Right renal cortex interstitium (tissue), 3 donors: ENCODE results near the gene SLC35A1. TPM values are rescaled to one million over a fixed set of nuclear protein-coding genes. Genes with fewer than 3 reads are reported as not detected.

Experiments used
- DNase-seq, 3 donors: peaks; one replicate each; pipeline ENCODE4 v3.0.0-alpha.2; 2013; ENCODE audit warnings: low read depth in 3 of 3, low spot score in 2 of 3
- polyA plus RNA-seq, 3 donors: library from polyadenylated mRNA; unstranded; fragments of 120-200 nt; gene quantifications; one replicate each; pipeline ENCODE4 v1.2.1, GENCODE V29; 2013; ENCODE audit not compliant: insufficient read length in 3 of 3

The SLC35A1 gene
- polyA plus RNA-seq, 3 donors, result 44.8 to 51.3 (median 47.9) TPM

DNA sequence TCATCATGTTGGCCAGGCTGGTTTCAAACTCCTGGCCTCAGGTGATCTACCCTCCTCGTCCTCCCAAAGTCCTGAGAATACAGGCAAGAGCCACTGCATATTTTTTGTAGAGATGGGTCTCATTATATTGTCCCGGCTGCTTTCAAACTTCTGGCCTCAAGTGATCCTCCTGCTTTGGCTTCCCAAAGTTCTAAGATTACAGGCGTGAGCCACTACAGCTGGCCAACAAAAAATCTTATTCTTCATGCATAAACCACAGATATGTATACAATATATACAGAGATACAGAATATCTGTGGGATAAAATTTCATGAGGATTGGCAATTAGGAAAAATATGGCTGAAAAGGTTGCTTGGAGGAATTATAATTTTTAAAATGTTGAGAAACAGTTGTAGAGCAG lies 49.9 kb downstream of the SLC35A1 start:
- no peak for DNase-seq

DNA sequence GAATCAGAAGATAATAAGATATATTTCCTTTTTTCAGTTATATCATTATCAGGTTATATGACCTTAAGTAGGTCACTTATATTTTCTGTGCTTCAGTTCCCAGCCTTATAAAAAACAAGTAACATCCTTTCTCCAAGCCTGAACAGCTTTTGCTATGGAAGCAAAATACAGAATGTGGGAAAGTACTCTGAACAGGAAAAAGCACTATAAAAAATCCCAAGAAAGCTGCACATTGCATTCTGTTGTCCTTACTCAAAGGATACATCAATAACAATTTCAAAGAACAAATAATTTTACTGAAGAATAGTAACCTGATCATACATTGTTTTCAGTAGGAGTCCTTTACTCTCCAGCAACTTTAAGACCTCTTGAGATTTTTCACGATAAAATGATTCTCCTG lies 56.4 kb downstream of the SLC35A1 start:
- no peak for DNase-seq

- no peak for DNase-seq
Observed at GRCh38 chr6:87534377-87535047, 61.7 kb downstream of the SLC35A1 start.

DNA sequence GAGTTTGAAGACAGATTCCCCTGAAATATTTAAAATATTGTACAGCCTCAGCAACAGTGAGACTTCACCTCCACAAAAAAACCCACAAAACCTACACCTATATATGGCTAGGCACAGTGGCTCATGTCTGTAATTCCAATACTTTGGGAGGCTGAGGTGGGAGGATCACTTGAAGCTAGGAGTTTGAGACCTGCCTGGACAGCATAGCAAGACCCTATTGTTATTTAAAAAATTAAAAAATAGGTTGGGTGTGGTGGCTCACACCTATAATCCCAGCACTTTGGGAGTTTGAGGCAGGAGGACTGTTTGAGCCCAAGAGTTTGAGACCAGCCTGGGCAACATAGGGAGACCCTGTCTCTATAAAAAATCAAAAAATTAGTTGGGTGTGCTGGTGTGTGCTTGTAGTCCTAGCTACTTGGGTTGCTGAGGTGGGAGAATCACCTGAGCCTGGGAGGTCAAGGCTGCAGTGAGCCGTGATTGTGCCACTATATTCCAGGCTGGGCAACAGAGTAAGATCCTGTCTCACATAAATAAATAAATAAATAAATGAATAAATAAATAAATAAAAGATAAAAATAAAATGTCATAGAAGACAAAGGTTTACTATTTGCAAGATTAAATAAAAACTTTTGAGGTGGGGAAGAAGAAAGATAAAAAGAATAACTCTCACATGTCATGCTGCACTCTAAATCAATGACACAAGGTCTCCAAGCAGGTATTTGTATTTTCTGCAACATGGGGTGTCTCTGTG lies 65.9 kb downstream of the SLC35A1 start:
- no peak for DNase-seq

DNA sequence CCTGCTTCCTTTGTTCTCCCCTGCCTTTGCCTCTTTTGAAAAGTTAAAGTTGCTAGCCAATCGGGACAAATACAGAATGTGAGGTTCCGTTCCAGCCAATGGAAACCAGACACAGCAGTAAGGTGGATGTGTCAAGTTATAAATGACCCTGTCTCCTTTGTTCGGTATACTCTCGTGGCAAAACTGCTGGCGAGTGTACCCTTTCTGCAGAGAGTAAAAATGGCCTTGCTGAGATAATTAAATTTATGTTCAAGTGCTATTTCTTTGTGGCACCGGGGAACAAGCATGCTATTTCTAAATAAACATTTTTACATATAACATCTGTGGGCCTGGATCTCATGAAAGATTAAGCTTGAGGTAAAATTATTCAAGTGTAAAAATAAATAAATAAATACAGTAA lies 66.8 kb downstream of the SLC35A1 start:
- no peak for DNase-seq

GRCh38 chr6:87540539-87540938 lies 67.8 kb downstream of the SLC35A1 start:
- no peak for DNase-seq

- DNase-seq, result no peak
Observed at GRCh38 chr6:87541041-87541440, 68.3 kb downstream of the SLC35A1 start.

GRCh38 chr6:87541744-87542143 lies 69.0 kb downstream of the SLC35A1 start:
- no peak for DNase-seq

GRCh38 chr6:87543696-87544473 lies 71.1 kb downstream of the SLC35A1 start:
- DNase-seq, result no peak

- no peak for DNase-seq
Observed at GRCh38 chr6:87544474-87544735, 71.6 kb downstream of the SLC35A1 start.

GRCh38 chr6:87551799-87552198 lies 79.0 kb downstream of the SLC35A1 start:
- no peak for DNase-seq

GRCh38 chr6:87553159-87553765 lies 80.5 kb downstream of the SLC35A1 start:
- no peak for DNase-seq

DNA sequence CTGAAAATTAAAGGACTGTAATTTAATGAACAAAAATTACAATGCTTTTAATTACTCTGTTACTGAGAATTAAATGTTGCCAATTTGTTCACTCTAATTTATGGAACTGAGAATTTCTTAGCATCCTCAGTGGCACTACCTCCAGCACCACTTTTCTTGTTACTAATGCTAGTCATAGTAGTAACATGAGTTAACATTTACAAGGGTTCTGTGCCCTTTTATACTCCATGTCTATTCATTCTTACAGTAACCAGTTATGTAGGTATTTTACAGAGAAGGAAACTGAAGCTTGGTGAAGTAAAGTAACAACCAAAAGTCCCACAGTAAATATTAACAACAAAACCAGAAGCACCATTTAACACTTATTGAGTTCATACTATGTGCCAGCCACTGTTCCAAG lies 82.7 kb downstream of the SLC35A1 start:
- DNase-seq, result no peak

GRCh38 chr6:87558446-87558845 lies 85.7 kb downstream of the SLC35A1 start:
- DNase-seq, result no peak

DNA sequence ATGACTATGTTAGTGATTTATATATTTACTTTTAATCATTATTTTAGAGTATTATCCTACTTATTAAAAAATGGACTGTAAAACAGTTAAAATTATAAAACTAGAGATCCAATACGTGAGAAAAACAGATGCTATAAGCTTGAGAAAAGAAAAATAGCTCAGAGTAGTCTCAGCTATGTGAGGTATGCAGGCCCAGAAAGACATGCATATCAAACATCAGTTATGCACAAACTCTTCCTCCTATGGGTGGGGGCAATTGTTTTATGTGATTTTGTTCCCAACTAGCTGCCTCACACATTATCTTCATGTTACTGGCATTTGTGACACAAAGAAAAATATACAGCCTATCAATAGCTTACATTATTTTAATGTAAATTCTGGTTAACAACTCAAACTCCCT lies 88.2 kb downstream of the SLC35A1 start:
- no peak for DNase-seq

Other genes with a start within 250 kb of the SLC35A1 start
- gene SMIM8, start 150.4 kb upstream of the SLC35A1 start, polyA plus RNA-seq, result 10 to 100 TPM; 17.0 to 18.9 (median 18.7) TPM
- gene GJB7, start 143.7 kb upstream of the SLC35A1 start, polyA plus RNA-seq, result under 1 TPM in 2 of 3 donors, not detected in 1; 0.16 to 0.24 TPM
- gene C6orf163, start 128.2 kb upstream of the SLC35A1 start, polyA plus RNA-seq, result 1 to 10 TPM; 2.7 to 3.5 (median 3.3) TPM
- 1 to 10 TPM; 3.3 to 4.6 (median 4.1) TPM for gene CFAP206, start 65.0 kb upstream of the SLC35A1 start, polyA plus RNA-seq
- 10 to 100 TPM; 54.4 to 60.1 (median 58.9) TPM for gene RARS2, start 117.0 kb downstream of the SLC35A1 start, polyA plus RNA-seq
- 10 to 100 TPM; 41.0 to 46.0 (median 42.5) TPM for gene ORC3, start 117.2 kb downstream of the SLC35A1 start, polyA plus RNA-seq
- 10 to 100 TPM; 67.7 to 69.8 (median 69.6) TPM for gene AKIRIN2, start 229.3 kb downstream of the SLC35A1 start, polyA plus RNA-seq